Effector memory CD4-positive, alpha-beta T cell (primary cell): Measurements from ENCODE around the gene CHST11.

Experiments
- DNase-seq, 3 donors: peaks; one replicate each; pipeline ENCODE4 v3.0.0-alpha.2; 2020
- H3K27ac ChIP-seq: 2 replicates; pipeline ENCODE4 v1.7.0; 2013; ENCODE audit warnings: mild to moderate bottlenecking, low read length, moderate library complexity; ENCODE audit not compliant: insufficient read depth, poor library complexity, severe bottlenecking
- H3K27me3 ChIP-seq: replicated peaks from 2 replicates; pipeline ENCODE4 v1.7.0; 2013; ENCODE audit warnings: mild to moderate bottlenecking, low read length; ENCODE audit not compliant: insufficient read depth, control insufficient read depth, poor library complexity, severe bottlenecking
- H3K36me3 ChIP-seq: 2 replicates; pipeline ENCODE4 v1.7.0; 2013; ENCODE audit warnings: mild to moderate bottlenecking, low read length, moderate library complexity; ENCODE audit not compliant: control insufficient read depth, insufficient read depth
- H3K4me1 ChIP-seq: 2 replicates; pipeline ENCODE4 v1.7.0; 2013; ENCODE audit warnings: low read length, mild to moderate bottlenecking; ENCODE audit not compliant: control insufficient read depth, insufficient read depth, poor library complexity, severe bottlenecking
- H3K4me3 ChIP-seq: 2 replicates; pipeline ENCODE4 v1.7.0; 2013; ENCODE audit warnings: low read length, low read depth, mild to moderate bottlenecking; ENCODE audit not compliant: insufficient read depth, poor library complexity, severe bottlenecking
- H3K9me3 ChIP-seq: 2 replicates; pipeline ENCODE4 v1.7.0; 2013; ENCODE audit warnings: mild to moderate bottlenecking, low read length, moderate library complexity; ENCODE audit not compliant: control insufficient read depth

Gene CHST11

GRCh38 chr12:104466709-104467345, 10.1 kb downstream of the CHST11 start:
- Histone ChIP-seq H3K4me3 (no peak overlapping the region), H3K27me3 (no peaks in the 10 kb centered on the region), H3K9me3 (no peaks in the 10 kb centered on the region), H3K36me3 (no peaks in the 10 kb centered on the region), H3K4me1 (peaks cover 67% of the 10 kb centered on the region), H3K27ac (no peak overlapping the region)
- DNase-seq, result no peak

- Histone ChIP-seq H3K27ac (no peak overlapping the region), H3K9me3 (no peaks in the 10 kb centered on the region), H3K4me3 (peak overlapping the region; percentile 5), H3K27me3 (no peaks in the 10 kb centered on the region), H3K36me3 (no peaks in the 10 kb centered on the region), H3K4me1 (peaks cover 63% of the 10 kb centered on the region)
- no peak for DNase-seq
Observed at GRCh38 chr12:104467346-104467837, 10.6 kb downstream of the CHST11 start.

GRCh38 chr12:104468371-104468770, 11.6 kb downstream of the CHST11 start:
- H3K4me1 ChIP-seq, result peaks cover 58% of the 10 kb centered on the region
- H3K36me3 ChIP-seq, result no peaks in the 10 kb centered on the region
- no peaks in the 10 kb centered on the region for H3K9me3 ChIP-seq
- no peak for DNase-seq
- H3K4me3 ChIP-seq, result no peak overlapping the region
- no peak overlapping the region for H3K27ac ChIP-seq
- no peaks in the 10 kb centered on the region for H3K27me3 ChIP-seq

DNA sequence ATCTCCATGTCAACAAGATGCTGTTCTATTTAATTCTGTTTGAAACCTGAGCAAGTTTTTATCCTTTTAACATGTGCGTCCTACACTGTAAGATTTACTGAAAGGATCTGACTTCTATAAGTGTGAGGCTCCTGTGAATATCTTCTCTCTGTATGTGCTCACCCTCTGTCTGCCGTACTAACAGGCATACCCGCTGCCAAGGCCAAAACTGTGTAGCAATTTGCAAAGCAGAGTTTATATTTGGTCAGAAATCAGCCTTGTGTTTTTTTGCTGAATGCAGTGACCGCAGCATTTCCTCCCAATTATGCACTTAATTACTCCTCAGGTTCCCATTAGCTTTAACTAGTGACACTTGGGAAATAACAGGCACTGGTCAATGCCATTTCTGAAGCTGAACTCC, 12.3 kb downstream of the CHST11 start:
- Histone ChIP-seq H3K27ac (no peak overlapping the region), H3K27me3 (no peaks in the 10 kb centered on the region), H3K4me3 (no peak overlapping the region), H3K36me3 (no peaks in the 10 kb centered on the region), H3K9me3 (no peaks in the 10 kb centered on the region), H3K4me1 (peaks cover 60% of the 10 kb centered on the region)
- DNase-seq, result no peak

GRCh38 chr12:104469523-104469922, 12.8 kb downstream of the CHST11 start:
- H3K9me3 ChIP-seq, result no peaks in the 10 kb centered on the region
- no peaks in the 10 kb centered on the region for H3K36me3 ChIP-seq
- no peaks in the 10 kb centered on the region for H3K27me3 ChIP-seq
- no peak for DNase-seq
- H3K4me1 ChIP-seq, result peaks cover 60% of the 10 kb centered on the region
- no peak overlapping the region for H3K27ac ChIP-seq
- H3K4me3 ChIP-seq, result no peak overlapping the region

DNA sequence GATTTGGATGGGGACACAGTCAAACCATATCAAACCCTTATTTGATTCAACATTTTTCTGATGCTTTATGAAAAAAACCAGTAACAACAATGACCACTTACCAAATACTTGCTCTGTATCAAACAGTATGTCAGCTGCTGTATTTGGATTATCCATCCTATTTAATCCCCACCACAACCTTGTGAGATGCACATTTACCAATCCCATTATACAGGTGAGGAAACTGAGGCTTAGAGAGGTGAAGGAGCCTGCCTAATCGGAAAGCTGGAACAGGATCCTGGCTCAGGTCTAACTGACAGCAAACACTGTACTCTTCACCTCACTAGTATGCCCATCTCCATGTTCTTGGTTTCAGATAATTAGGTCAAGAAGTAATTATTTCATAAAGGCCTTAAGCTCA, 13.8 kb downstream of the CHST11 start:
- no peak for DNase-seq
- H3K27ac ChIP-seq, result no peak overlapping the region
- no peak overlapping the region for H3K4me3 ChIP-seq
- peaks cover 54% of the 10 kb centered on the region for H3K4me1 ChIP-seq
- H3K36me3 ChIP-seq, result no peaks in the 10 kb centered on the region
- no peaks in the 10 kb centered on the region for H3K27me3 ChIP-seq
- H3K9me3 ChIP-seq, result no peaks in the 10 kb centered on the region

DNA sequence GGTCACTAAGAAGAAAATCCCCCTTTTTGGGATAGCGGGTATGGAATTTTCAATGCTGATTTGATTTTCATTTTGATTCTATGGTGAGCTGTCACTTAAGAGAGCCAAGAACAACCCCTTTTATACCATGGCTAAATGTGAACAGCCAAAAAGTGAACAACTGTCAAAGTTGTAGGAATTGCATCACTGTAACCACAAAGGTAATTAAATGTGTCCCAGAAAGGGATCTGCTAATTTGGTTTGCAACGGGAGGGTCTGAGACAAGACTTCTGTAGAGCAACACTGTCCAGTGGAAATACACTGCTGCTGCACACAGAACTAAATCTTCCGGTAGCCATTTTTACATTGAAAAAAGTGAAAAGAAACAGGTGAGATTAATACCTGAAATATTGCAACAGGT, 14.6 kb downstream of the CHST11 start:
- Histone ChIP-seq H3K36me3 (no peaks in the 10 kb centered on the region), H3K4me3 (no peak overlapping the region), H3K4me1 (peaks cover 47% of the 10 kb centered on the region), H3K9me3 (no peaks in the 10 kb centered on the region), H3K27me3 (no peaks in the 10 kb centered on the region), H3K27ac (no peak overlapping the region)
- no peak for DNase-seq

- H3K9me3 ChIP-seq, result no peaks in the 10 kb centered on the region
- no peaks in the 10 kb centered on the region for H3K36me3 ChIP-seq
- no peaks in the 10 kb centered on the region for H3K27me3 ChIP-seq
- H3K27ac ChIP-seq, result peak overlapping the region; percentile 30
- H3K4me3 ChIP-seq, result no peak overlapping the region
- no peak for DNase-seq
- H3K4me1 ChIP-seq, result peaks cover 49% of the 10 kb centered on the region
Observed at GRCh38 chr12:104472748-104473147, 16.0 kb downstream of the CHST11 start.

- peak overlapping the region; percentile 30 for H3K27ac ChIP-seq
- H3K27me3 ChIP-seq, result no peaks in the 10 kb centered on the region
- H3K4me3 ChIP-seq, result peak overlapping the region; percentile 4
- H3K4me1 ChIP-seq, result peaks cover 45% of the 10 kb centered on the region
- H3K9me3 ChIP-seq, result no peaks in the 10 kb centered on the region
- no peaks in the 10 kb centered on the region for H3K36me3 ChIP-seq
- no peak for DNase-seq
Observed at GRCh38 chr12:104473374-104473983, 16.7 kb downstream of the CHST11 start.

DNA sequence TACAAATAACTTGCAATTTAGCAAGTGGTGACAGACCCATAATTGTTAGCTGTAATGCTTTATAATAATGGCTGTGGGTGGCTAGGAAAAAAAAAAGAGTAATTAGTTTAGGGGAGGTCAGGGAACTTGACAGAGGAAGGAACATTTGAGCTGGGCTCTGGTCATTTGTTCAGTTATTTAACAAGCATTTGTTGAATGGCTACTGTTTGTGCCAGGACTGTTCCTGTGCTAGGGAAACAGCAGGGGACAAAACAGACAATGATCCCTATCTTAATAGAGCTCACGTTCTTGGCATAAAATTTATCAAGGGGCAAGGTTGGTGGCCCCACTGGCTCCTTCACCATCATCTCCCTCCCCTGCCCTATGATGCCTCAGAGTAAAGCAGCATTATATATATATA, 18.5 kb downstream of the CHST11 start:
- Histone ChIP-seq H3K9me3 (no peaks in the 10 kb centered on the region), H3K36me3 (no peaks in the 10 kb centered on the region), H3K27me3 (no peaks in the 10 kb centered on the region), H3K4me3 (no peak overlapping the region), H3K27ac (no peak overlapping the region), H3K4me1 (peaks cover 50% of the 10 kb centered on the region)
- no peak for DNase-seq
